Measurements from ENCODE around the gene IDH1. TPM values are rescaled to one million over a fixed set of nuclear protein-coding genes. Genes with fewer than 3 reads are reported as not detected.

The IDH1 gene
- total and polyA plus RNA-seq, 2 of the 4 experiments (the other 2 are of a cell fraction), result 53.5 to 77.1 TPM

DNA sequence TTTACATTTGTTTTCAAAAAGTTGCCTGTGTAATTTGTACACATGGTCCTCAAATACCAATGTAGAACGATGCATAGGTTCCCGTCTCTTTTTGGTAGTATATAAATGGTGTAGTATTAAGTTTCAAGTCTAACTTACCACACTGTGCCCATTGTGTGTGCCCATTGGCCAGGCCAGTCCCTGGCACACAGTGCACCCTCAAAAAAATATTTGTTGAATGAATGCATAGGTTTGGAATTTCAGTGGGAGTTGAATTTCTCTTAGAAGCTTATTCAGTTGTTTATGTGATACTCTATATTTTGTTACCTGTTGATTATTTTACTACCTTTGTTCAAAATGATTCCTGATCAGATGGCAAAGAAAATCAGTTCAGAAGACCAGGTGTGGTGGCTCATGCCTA lies 30.1 kb downstream of the IDH1 start:
- H4K91ac ChIP-seq (ENCODE audit: insufficient read depth, low read depth, low read length), result no peak overlapping the region
- H2BK5ac ChIP-seq (ENCODE audit: low read depth, low read length, poor library complexity, severe bottlenecking), result no peak overlapping the region
- no peak overlapping the region for H3K4ac ChIP-seq (ENCODE audit: low read depth, low read length)
- DNase-seq (no peak), ATAC-seq (ENCODE audit: low read depth) (0 out of 2 replicates have a peak, but pooled peaks have one; percentile 14)
- ChIA-PET POLR2A (ENCODE audit: unreplicated experiment) (no interaction called here), CTCF (no interaction called here)
- H4K20me1 ChIP-seq (ENCODE audit: insufficient read depth, low read length), result no peaks in the 10 kb centered on the region; the same call in 1 of the 2 replicates
- no peak overlapping the region for H3K56ac ChIP-seq (ENCODE audit: extremely low read depth, insufficient read depth, low read length)
- H3K27me3 ChIP-seq (ENCODE audit: control insufficient read depth, insufficient read depth, low read length), result no peaks in the 10 kb centered on the region
- no peaks in the 10 kb centered on the region for H3K9me1 ChIP-seq (ENCODE audit: insufficient read depth, low read length)
- no peak overlapping the region for H3K27ac ChIP-seq (ENCODE audit: insufficient read depth, low read length)
- H4K5ac ChIP-seq (ENCODE audit: low read depth, low read length), result no peak overlapping the region
- no peak overlapping the region for H2AFZ ChIP-seq (replicated peaks; ENCODE audit: low read length, poor library complexity)
- H3K18ac ChIP-seq (ENCODE audit: low read depth, low read length), result no peak overlapping the region
- no peak overlapping the region for H2BK15ac ChIP-seq (ENCODE audit: low read depth, low read length)
- no peak overlapping the region for H3K23ac ChIP-seq (ENCODE audit: low read depth, low read length)
- H3K14ac ChIP-seq (replicated peaks; ENCODE audit: low read depth, low read length), result no peak overlapping the region
- H3K4me3 ChIP-seq (ENCODE audit: insufficient read depth, low read depth, low read length), result no peak overlapping the region
- TF ChIP-seq, protein P1, sequence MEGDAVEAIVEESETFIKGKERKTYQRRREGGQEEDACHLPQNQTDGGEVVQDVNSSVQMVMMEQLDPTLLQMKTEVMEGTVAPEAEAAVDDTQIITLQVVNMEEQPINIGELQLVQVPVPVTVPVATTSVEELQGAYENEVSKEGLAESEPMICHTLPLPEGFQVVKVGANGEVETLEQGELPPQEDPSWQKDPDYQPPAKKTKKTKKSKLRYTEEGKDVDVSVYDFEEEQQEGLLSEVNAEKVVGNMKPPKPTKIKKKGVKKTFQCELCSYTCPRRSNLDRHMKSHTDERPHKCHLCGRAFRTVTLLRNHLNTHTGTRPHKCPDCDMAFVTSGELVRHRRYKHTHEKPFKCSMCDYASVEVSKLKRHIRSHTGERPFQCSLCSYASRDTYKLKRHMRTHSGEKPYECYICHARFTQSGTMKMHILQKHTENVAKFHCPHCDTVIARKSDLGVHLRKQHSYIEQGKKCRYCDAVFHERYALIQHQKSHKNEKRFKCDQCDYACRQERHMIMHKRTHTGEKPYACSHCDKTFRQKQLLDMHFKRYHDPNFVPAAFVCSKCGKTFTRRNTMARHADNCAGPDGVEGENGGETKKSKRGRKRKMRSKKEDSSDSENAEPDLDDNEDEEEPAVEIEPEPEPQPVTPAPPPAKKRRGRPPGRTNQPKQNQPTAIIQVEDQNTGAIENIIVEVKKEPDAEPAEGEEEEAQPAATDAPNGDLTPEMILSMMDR (conservative IDR thresholded peaks at IDR 0.05; ENCODE audit: low read depth, low read length), result no peak
- TF ChIP-seq, protein P2, sequence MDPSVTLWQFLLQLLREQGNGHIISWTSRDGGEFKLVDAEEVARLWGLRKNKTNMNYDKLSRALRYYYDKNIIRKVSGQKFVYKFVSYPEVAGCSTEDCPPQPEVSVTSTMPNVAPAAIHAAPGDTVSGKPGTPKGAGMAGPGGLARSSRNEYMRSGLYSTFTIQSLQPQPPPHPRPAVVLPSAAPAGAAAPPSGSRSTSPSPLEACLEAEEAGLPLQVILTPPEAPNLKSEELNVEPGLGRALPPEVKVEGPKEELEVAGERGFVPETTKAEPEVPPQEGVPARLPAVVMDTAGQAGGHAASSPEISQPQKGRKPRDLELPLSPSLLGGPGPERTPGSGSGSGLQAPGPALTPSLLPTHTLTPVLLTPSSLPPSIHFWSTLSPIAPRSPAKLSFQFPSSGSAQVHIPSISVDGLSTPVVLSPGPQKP (IDR thresholded peaks at IDR 0.05; ENCODE audit: borderline replicate concordance, low read depth, low read length), result no peak
- TF ChIP-seq SMC3 (IDR thresholded peaks at IDR 0.05; ENCODE audit: low read depth, low read length), result no peak
- TF ChIP-seq NFE2L2 (IDR thresholded peaks at IDR 0.05; ENCODE audit: low read depth, low read length), result no peak
- H2AK5ac ChIP-seq (ENCODE audit: low read depth, low read length), result no peak overlapping the region
- dilution Hi-C loops (cut with HindIII; ENCODE audit: low sequenced_read_pairs, unreplicated experiment) (no loop called here), intact Hi-C loops (cut with micrococcal nuclease) (no loop called here), in situ Hi-C loops (cut with MboI; ENCODE audit: low sequenced_read_pairs) (no loop called here)
- no peak overlapping the region for H3K9ac ChIP-seq (ENCODE audit: low read depth, low read length)
- WGBS, 2 experiments (ENCODE audit: extremely low coverage in 2 of 2, insufficient read length in 1 of 2), result no CpG with 5 or more reads among the region's 2 CpGs
- no peak overlapping the region for H4K8ac ChIP-seq (ENCODE audit: low read depth in 2 of 2, low read length in 2 of 2)
- no peaks in the 10 kb centered on the region for H3K4me1 ChIP-seq (ENCODE audit: control insufficient read depth, insufficient read depth, low read length)
- H3K4me2 ChIP-seq (ENCODE audit: low read depth, low read length), result no peak overlapping the region
- H3K36me3 ChIP-seq (ENCODE audit: control insufficient read depth, insufficient read depth, low read length), result no peaks in the 10 kb centered on the region
- H2BK120ac ChIP-seq (ENCODE audit: low read depth, low read length), result no peak overlapping the region
- H2BK20ac ChIP-seq (ENCODE audit: low read depth, low read length), result no peak overlapping the region
- H3K79me1 ChIP-seq (ENCODE audit: low read depth in 1 of 2, low read length in 2 of 2), result no peaks in the 10 kb centered on the region
- no peak overlapping the region for H2AK9ac ChIP-seq (replicated peaks; ENCODE audit: low read depth, low read length, poor library complexity)
- no TSS peak for BruUV-seq (replicated peaks)
- H3K9me3 ChIP-seq (ENCODE audit: control insufficient read depth, insufficient read depth, low read length), result no peaks in the 10 kb centered on the region

Measured in IMR-90 (cell line).